ENCODE data around the gene KPNA6.
"Not testable (repeated sequence)": the region's sequence is repeated elsewhere in the genome, so short reads cannot be mapped to it uniquely, and the experiment has no call there.

The KPNA6 gene

DNA sequence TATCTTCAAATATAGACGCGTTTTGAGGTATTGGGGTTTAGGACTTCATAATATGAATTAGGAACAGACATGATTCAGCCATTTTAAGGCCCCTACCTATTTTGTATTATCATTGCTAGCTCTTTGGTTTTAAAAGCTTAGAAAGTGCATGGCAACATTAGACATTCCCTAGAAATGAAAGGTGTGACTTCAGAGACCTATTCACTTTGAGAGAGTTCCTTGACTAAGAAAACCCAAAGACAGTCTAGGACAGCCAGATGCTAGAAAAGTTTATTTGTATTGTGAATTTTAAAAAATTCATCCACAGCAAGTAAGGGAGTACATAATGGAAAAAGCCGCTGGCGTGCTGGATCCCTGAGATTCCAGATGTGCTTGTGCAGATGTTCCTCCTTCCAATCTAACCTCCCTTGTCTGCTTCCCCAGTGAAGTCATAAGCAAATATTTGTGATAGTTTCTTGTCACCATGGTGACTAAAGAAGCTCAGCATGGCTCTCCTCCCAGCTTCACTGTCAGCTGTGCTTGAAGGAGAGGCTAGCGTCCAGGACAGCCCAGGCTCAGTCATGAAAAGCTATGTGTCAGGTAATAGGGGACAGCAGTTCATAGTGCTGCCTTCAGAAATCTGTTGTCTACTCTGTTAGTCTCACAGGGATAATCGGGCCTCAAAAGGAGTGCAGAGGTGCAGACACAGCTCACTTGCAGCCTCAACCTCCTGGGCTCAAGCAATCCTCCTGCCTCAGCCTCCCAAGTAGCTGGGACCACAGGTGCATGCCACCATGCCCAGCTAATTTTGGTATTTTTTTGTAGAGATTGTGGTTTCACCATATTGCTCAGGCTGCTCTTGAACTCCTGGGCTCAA lies 34.8 kb downstream of the KPNA6 start:
- 83 to 90% methylated on average over 6 of the region's 6 CpGs for WGBS, 2 experiments
- Histone ChIP-seq H3K9me3 (ENCODE audit: control insufficient read depth, low read length) (no peaks in the 10 kb centered on the region), H3K4me1 (ENCODE audit: control insufficient read depth, insufficient read depth, low read length) (peaks cover 4% of the 10 kb centered on the region), H3K27me3 (ENCODE audit: control insufficient read depth, insufficient read depth, low read length, poor library complexity, severe bottlenecking) (no peaks in the 10 kb centered on the region), H3K4me3 (ENCODE audit: insufficient read depth, low read depth, low read length) (no peak overlapping the region), H3K36me3 (ENCODE audit: control insufficient read depth, insufficient read depth, low read length) (no peaks in the 10 kb centered on the region), H3K27ac (ENCODE audit: insufficient read depth, low read depth, low read length, poor library complexity, severe bottlenecking) (peak overlapping the region; percentile 71)

GRCh38 chr1:32143302-32143695 lies 35.4 kb downstream of the KPNA6 start:
- 85 to 94% methylated on average over 2 to 4 of the region's 4 CpGs for WGBS, 2 experiments
- not testable (repeated sequence) for H3K4me3 ChIP-seq (ENCODE audit: insufficient read depth, low read depth, low read length); H3K9me3 ChIP-seq (ENCODE audit: control insufficient read depth, low read length); H3K4me1 ChIP-seq (ENCODE audit: control insufficient read depth, insufficient read depth, low read length); H3K36me3 ChIP-seq (ENCODE audit: control insufficient read depth, insufficient read depth, low read length); H3K27me3 ChIP-seq (ENCODE audit: control insufficient read depth, insufficient read depth, low read length, poor library complexity, severe bottlenecking)
- peak overlapping the region; percentile 36 for H3K27ac ChIP-seq (ENCODE audit: insufficient read depth, low read depth, low read length, poor library complexity, severe bottlenecking)

DNA sequence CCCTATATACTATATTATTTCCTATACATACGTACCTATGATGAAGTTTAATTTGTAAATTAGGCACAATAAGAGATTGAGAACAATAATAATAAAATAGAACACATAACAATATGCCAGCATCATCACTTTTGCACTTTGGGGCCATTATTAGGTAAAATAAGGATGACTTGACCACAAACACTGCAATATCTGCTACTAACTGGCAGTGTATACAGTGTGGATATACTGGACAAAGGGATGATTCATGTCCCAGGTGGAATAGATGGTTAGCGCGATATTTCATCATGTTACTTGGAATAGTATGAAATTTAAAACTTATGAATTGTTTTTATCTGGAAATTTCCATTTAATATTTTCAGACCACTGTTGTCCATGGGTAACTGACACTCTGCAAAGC lies 36.2 kb downstream of the KPNA6 start:
- H3K4me1 ChIP-seq (ENCODE audit: control insufficient read depth, insufficient read depth, low read length): peaks cover 4% of the 10 kb centered on the region
- H3K27me3 ChIP-seq (ENCODE audit: control insufficient read depth, insufficient read depth, low read length, poor library complexity, severe bottlenecking): no peaks in the 10 kb centered on the region
- no peak overlapping the region for H3K4me3 ChIP-seq (ENCODE audit: insufficient read depth, low read depth, low read length)
- H3K27ac ChIP-seq (ENCODE audit: insufficient read depth, low read depth, low read length, poor library complexity, severe bottlenecking): no peak overlapping the region
- no peaks in the 10 kb centered on the region for H3K36me3 ChIP-seq (ENCODE audit: control insufficient read depth, insufficient read depth, low read length)
- H3K9me3 ChIP-seq (ENCODE audit: control insufficient read depth, low read length): no peaks in the 10 kb centered on the region
- 92 to 100% methylated on average over 2 of the region's 3 CpGs for WGBS, 2 experiments

- 96% methylated on average over 5 of the region's 5 CpGs for WGBS, 2 experiments
- not testable (repeated sequence) for H3K36me3 ChIP-seq (ENCODE audit: control insufficient read depth, insufficient read depth, low read length); H3K9me3 ChIP-seq (ENCODE audit: control insufficient read depth, low read length); H3K4me3 ChIP-seq (ENCODE audit: insufficient read depth, low read depth, low read length); H3K4me1 ChIP-seq (ENCODE audit: control insufficient read depth, insufficient read depth, low read length); H3K27me3 ChIP-seq (ENCODE audit: control insufficient read depth, insufficient read depth, low read length, poor library complexity, severe bottlenecking); H3K27ac ChIP-seq (ENCODE audit: insufficient read depth, low read depth, low read length, poor library complexity, severe bottlenecking)
These were observed 39.9 kb downstream of the KPNA6 start for GRCh38 chr1:32147799-32148198.

GRCh38 chr1:32150847-32151246 lies 43.0 kb downstream of the KPNA6 start:
- H3K9me3 ChIP-seq (ENCODE audit: control insufficient read depth, low read length): no peaks in the 10 kb centered on the region
- H3K4me3 ChIP-seq (ENCODE audit: insufficient read depth, low read depth, low read length): no peak overlapping the region
- no peak overlapping the region for H3K27ac ChIP-seq (ENCODE audit: insufficient read depth, low read depth, low read length, poor library complexity, severe bottlenecking)
- H3K27me3 ChIP-seq (ENCODE audit: control insufficient read depth, insufficient read depth, low read length, poor library complexity, severe bottlenecking): no peaks in the 10 kb centered on the region
- 91 to 92% methylated on average over 9 of the region's 9 CpGs for WGBS, 2 experiments
- no peaks in the 10 kb centered on the region for H3K36me3 ChIP-seq (ENCODE audit: control insufficient read depth, insufficient read depth, low read length)
- H3K4me1 ChIP-seq (ENCODE audit: control insufficient read depth, insufficient read depth, low read length): no peaks in the 10 kb centered on the region

DNA sequence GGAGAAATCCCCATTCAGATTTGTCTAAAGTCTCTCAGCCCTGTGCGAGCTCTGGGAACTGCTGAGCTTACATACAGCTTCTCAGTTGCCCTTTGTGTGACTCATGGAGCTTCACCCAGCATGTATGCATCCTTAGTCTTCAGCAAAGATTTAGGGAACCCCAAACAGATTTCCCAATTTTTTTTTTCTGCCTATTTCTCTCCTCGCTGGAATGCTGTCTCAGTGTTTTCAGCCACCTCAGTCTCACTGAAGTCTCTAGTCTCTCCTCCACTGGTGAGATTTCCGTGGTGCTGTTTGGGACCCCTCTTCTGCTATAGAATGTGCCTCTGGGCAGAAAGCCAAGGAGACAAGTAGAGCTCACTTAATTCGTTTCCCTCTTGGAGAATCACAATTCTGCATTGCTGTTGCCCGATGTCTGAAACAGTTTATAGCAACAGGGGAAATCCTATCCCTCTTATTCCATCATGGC lies 43.5 kb downstream of the KPNA6 start:
- WGBS, 2 experiments: 85% methylated on average over 5 of the region's 5 CpGs
- peak overlapping the region; percentile 75 for H3K27ac ChIP-seq (ENCODE audit: insufficient read depth, low read depth, low read length, poor library complexity, severe bottlenecking)
- H3K27me3 ChIP-seq (ENCODE audit: control insufficient read depth, insufficient read depth, low read length, poor library complexity, severe bottlenecking): no peaks in the 10 kb centered on the region
- H3K36me3 ChIP-seq (ENCODE audit: control insufficient read depth, insufficient read depth, low read length): peaks cover 1% of the 10 kb centered on the region
- H3K4me3 ChIP-seq (ENCODE audit: insufficient read depth, low read depth, low read length): no peak overlapping the region
- no peaks in the 10 kb centered on the region for H3K9me3 ChIP-seq (ENCODE audit: control insufficient read depth, low read length)
- no peaks in the 10 kb centered on the region for H3K4me1 ChIP-seq (ENCODE audit: control insufficient read depth, insufficient read depth, low read length)

GRCh38 chr1:32159189-32159588 lies 51.3 kb downstream of the KPNA6 start:
- Histone ChIP-seq H3K9me3 (ENCODE audit: control insufficient read depth, low read length) (no peaks in the 10 kb centered on the region), H3K4me3 (ENCODE audit: insufficient read depth, low read depth, low read length) (no peak overlapping the region), H3K27me3 (ENCODE audit: control insufficient read depth, insufficient read depth, low read length, poor library complexity, severe bottlenecking) (no peaks in the 10 kb centered on the region), H3K4me1 (ENCODE audit: control insufficient read depth, insufficient read depth, low read length) (no peaks in the 10 kb centered on the region), H3K27ac (ENCODE audit: insufficient read depth, low read depth, low read length, poor library complexity, severe bottlenecking) (no peak overlapping the region), H3K36me3 (ENCODE audit: control insufficient read depth, insufficient read depth, low read length) (peaks cover 48% of the 10 kb centered on the region)
- WGBS, 2 experiments: 93 to 97% methylated on average over 3 of the region's 3 CpGs

DNA sequence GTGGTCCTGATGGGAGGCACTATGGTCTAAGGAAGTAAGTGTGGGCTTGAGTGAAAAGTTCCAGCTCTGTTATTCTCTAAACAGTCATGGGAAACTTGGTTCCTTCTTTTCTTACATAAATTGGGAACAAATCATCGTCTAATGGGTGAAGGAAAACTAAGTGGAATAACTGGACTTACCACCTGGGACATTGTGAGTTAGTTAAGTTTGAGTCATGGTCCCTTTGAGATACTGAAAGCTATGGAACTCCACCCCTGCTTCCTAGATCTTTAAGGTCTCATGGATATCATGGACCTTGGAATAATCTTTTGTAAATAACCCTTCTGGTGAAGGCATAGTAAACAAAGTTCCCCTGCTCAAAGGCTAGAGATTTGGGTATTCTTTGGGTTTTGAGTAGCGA lies 55.5 kb downstream of the KPNA6 start:
- Histone ChIP-seq H3K36me3 (ENCODE audit: control insufficient read depth, insufficient read depth, low read length) (peaks cover 49% of the 10 kb centered on the region), H3K9me3 (ENCODE audit: control insufficient read depth, low read length) (no peaks in the 10 kb centered on the region)
- WGBS, 2 experiments: 86 to 93% methylated on average over 1 to 2 of the region's 2 CpGs

GRCh38 chr1:32165633-32166032 lies 57.8 kb downstream of the KPNA6 start:
- not testable (repeated sequence) for H3K27ac ChIP-seq (ENCODE audit: insufficient read depth, low read depth, low read length, poor library complexity, severe bottlenecking); H3K9me3 ChIP-seq (ENCODE audit: control insufficient read depth, low read length); H3K27me3 ChIP-seq (ENCODE audit: control insufficient read depth, insufficient read depth, low read length, poor library complexity, severe bottlenecking); H3K4me3 ChIP-seq (ENCODE audit: insufficient read depth, low read depth, low read length); H3K4me1 ChIP-seq (ENCODE audit: control insufficient read depth, insufficient read depth, low read length)
- WGBS, 2 experiments: 94 to 96% methylated on average over 10 of the region's 10 CpGs
- H3K36me3 ChIP-seq (ENCODE audit: control insufficient read depth, insufficient read depth, low read length): peaks cover 57% of the 10 kb centered on the region

More for the DNA sequence above, 55.5 kb downstream of the KPNA6 start:
- Histone ChIP-seq H3K27ac (ENCODE audit: insufficient read depth, low read depth, low read length, poor library complexity, severe bottlenecking) (no peak overlapping the region), H3K4me1 (ENCODE audit: control insufficient read depth, insufficient read depth, low read length) (no peaks in the 10 kb centered on the region), H3K27me3 (ENCODE audit: control insufficient read depth, insufficient read depth, low read length, poor library complexity, severe bottlenecking) (no peaks in the 10 kb centered on the region), H3K4me3 (ENCODE audit: insufficient read depth, low read depth, low read length) (no peak overlapping the region)

DNA sequence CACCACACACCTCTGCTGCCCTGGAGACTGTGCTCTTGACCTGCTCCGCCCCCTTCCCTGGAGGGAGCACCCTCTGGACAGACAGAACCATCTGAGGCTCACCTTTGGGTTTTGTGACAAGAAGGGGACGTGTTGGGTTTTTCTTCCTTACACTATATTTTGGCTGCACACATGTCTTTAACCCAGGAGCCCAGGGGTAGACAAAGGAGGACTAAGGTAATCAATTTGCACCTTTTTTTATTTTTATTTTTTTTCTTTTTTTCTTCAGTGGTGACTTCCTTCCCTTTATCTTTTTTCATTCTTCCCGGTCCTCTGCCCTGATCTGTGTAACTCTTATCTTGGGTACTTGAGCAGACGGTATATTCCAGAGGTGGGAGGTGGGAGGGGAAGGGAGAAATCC lies 63.1 kb downstream of the KPNA6 start:
- Histone ChIP-seq H3K4me1 (ENCODE audit: control insufficient read depth, insufficient read depth, low read length) (no peaks in the 10 kb centered on the region), H3K27me3 (ENCODE audit: control insufficient read depth, insufficient read depth, low read length, poor library complexity, severe bottlenecking) (no peaks in the 10 kb centered on the region), H3K27ac (ENCODE audit: insufficient read depth, low read depth, low read length, poor library complexity, severe bottlenecking) (no peak overlapping the region), H3K4me3 (ENCODE audit: insufficient read depth, low read depth, low read length) (no peak overlapping the region), H3K36me3 (ENCODE audit: control insufficient read depth, insufficient read depth, low read length) (peaks cover 42% of the 10 kb centered on the region), H3K9me3 (ENCODE audit: control insufficient read depth, low read length) (no peaks in the 10 kb centered on the region)
- WGBS, 2 experiments: 89 to 97% methylated on average over 4 of the region's 4 CpGs
